Stimulated activated naive CD4-positive, alpha-beta T cell treated with Interleukin-2 at 50 U/mL for 16 hours (primary cell): Measurements from ENCODE around the gene NMBR.
"Not testable (repeated sequence)": the region's sequence is repeated elsewhere in the genome, so short reads cannot be mapped to it uniquely, and the experiment has no call there.

ENCODE experiments used
- DNase-seq: peaks from one replicate; lab custom pipeline; 2025; lab: John Stamatoyannopoulos, UW

NMBR gene

GRCh38 chr6:142154336-142154735 is 7.4 kb upstream of the NMBR start:
- no peak for DNase-seq

GRCh38 chr6:142153196-142153595 is 6.3 kb upstream of the NMBR start:
- DNase-seq = no peak

- no peak for DNase-seq
Observed at GRCh38 chr6:142152746-142153145, 5.8 kb upstream of the NMBR start.

- not testable (repeated sequence) for DNase-seq
Observed at GRCh38 chr6:142141531-142141930, 5.4 kb downstream of the NMBR start.

- no peak for DNase-seq
Observed at GRCh38 chr6:142138876-142139275, 8.0 kb downstream of the NMBR start.

GRCh38 chr6:142132625-142133024 is 14.3 kb downstream of the NMBR start, which contains the start of gene GJE1:
TSS of gene GJE1 (plus strand) at chr6:142132925. CDS start at chr6:142133159, 234 bp downstream.
- DNase-seq = no peak

GRCh38 chr6:142130814-142131213 is 16.1 kb downstream of the NMBR start:
- DNase-seq = no peak

GRCh38 chr6:142121342-142121741 is 25.6 kb downstream of the NMBR start:
- no peak for DNase-seq

GRCh38 chr6:142118925-142119324 is 28.0 kb downstream of the NMBR start:
- DNase-seq = no peak

- no peak for DNase-seq
Observed at GRCh38 chr6:142118328-142118727, 28.6 kb downstream of the NMBR start.

GRCh38 chr6:142117366-142117765 is 29.6 kb downstream of the NMBR start:
- no peak for DNase-seq

- DNase-seq = peak; percentile 53
Observed at GRCh38 chr6:142112451-142113061, 34.4 kb downstream of the NMBR start.

- DNase-seq = not testable (repeated sequence)
Observed at GRCh38 chr6:142110820-142111219, 36.1 kb downstream of the NMBR start.

- DNase-seq = not testable (repeated sequence)
Observed at GRCh38 chr6:142104820-142105219, 42.1 kb downstream of the NMBR start.

GRCh38 chr6:142088858-142089216 is 58.1 kb downstream of the NMBR start:
- no peak for DNase-seq

- DNase-seq = no peak
Observed at GRCh38 chr6:142087950-142088857, 58.7 kb downstream of the NMBR start.

- DNase-seq = no peak
Observed at GRCh38 chr6:142079130-142079529, 67.8 kb downstream of the NMBR start.

GRCh38 chr6:142075516-142076101 is 71.3 kb downstream of the NMBR start:
- no peak for DNase-seq

- DNase-seq = no peak
Observed at GRCh38 chr6:142074516-142074915, 72.4 kb downstream of the NMBR start.

GRCh38 chr6:142071981-142072380 is 74.9 kb downstream of the NMBR start:
- no peak for DNase-seq

- no peak for DNase-seq
Observed at GRCh38 chr6:142068416-142068815, 78.5 kb downstream of the NMBR start.

GRCh38 chr6:142062861-142063260 is 84.1 kb downstream of the NMBR start:
- DNase-seq = not testable (repeated sequence)
